Amniotic epithelial cell (primary cell): Measurements from ENCODE around the gene C6orf89.

Experiments
- DNase-seq: peaks from one replicate; pipeline ENCODE4 v3.0.0-alpha.2; 2010; ENCODE audit warnings: low read depth

The C6orf89 gene

DNA sequence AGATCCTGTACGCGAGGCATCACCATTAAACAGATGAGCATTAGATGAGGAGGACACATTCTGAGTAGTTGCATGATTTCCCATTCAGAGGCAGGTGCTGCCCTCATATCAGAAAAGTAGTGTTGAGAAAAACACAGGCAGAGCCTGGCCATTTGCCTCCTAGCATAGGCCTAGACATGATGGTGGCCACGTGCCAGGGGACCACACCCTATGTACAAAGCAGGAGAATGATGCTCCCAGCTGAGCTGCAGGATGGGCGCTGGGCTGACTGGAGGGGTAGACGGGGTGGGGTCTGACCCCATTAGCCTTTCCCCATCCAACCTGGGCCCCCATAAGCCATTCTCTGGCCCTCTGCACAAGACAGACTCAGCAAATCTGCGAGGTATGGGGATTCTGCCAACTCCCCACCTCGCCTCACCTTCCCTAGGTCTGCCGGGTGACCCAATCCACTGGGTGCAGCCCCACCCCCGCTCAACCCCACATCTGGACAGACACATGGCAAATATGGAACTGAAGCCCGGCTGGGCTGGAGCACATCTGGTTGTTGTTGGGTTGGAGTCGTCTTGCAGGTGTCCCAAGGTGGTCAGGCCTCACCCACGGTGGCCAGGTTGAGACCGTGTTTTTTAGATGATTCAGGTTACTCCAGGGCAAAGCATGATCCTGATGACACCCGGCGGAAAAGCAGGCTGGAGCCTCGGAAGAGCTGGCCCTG lies 82.7 kb downstream of the C6orf89 start:
- no peak for DNase-seq

DNA sequence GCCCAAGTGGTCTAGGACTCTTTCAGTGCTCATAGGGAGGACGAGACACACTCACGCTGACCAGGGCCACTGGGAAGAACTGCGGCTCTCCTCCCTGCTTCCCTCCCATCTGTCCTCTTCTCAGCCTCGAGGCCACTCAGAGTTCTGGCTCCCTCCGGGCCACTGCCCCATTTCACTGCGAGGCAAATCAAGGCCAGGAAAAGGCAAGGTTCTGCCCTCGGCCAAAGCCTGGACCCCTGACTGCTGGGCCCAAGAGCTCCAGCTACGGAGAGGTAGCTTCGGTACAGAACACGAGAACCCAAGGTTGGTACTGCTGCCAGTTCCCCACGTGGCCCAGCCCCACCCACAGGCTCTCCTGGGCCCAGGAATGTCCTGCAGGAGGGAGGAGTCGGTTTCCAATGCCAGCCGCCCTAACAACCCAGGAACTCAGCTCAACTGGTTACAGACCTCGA lies 83.5 kb downstream of the C6orf89 start:
- no peak for DNase-seq

DNA sequence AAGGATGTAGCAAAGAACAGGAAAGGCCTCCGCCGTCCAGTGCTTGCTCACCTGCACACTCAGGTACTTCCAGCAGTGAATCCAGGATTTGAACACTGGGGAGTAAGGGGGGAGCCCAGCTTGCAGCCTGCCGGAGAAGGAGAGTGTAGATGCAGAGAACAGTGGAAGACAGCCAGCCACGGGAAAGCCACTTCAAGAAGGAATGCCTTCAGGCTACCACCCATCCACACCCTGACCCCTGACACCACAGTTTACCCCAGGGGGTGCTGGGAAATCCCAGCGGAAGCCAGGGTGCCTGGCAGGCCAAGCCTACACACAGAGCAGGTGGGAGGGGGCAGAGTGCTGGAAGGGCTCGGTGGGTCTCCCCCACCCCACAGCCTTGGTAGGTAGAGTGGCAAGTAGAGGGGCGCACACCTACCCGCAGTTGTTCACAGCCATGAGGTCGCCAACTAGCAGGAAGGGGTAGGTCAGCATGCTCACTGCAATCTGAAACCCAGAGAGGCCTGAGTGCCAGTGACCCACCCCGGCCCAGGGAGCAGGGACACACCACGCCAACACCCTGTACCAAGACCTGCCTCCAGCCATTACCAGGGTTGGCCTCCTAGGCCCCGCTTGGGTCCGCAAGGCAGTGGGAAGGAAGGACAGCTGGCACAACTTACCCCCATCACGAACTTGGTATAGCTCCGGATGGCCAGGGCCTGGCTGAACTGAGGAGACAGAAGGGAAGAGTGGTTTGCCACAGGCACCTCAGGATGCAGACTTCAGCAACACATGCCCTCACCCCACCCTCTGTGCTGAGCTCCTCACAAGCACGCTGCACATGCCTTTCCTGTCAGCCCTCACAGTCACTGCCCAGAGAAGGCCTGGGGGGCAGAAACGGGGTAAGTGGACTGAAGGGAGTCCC lies 84.5 kb downstream of the C6orf89 start:
- no peak for DNase-seq

DNA sequence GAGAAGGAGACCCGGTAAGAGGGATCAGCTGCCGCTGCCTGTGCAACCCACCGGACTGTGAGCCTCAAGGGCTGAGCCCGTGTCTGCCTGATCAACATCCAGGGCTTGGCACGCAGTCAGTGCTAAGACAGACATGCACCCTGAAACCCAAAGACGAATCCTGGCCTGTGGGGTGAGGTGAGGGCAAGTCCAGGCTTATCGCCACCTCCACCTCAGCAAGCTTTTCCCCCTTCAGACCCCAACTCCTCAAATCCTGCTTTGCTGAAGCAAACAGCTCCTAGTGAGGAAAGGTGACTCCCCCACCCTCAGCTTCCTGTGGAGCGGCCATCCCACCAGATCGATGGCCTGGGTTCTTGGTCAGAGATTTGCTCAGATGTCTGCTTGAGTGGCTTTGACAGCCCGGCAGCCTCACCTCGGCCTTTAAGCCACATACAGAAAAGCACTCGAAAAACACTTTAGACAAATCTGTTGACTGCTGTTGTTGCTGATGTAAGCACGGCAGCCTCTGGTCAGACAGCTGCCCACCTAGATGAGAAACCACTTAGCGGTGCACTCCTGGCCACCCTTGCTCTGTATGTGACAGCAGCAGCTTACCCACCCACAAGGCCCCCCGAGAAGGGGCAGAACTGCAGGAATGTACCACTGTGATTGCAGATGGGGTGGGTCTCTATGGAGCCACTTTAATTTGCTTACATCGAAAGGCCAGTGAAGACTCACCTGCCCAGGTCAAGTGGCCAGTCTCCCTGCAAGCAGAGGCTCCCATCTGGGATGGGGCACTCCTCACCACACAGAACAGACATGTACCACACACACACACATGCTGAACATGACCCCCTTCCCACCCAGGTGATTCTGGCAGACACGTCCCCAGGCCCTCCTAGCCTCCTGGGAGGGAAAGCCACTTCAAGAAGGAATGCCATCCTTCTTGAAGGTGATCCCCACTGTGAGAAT lies 85.4 kb downstream of the C6orf89 start:
- DNase-seq = no peak

DNA sequence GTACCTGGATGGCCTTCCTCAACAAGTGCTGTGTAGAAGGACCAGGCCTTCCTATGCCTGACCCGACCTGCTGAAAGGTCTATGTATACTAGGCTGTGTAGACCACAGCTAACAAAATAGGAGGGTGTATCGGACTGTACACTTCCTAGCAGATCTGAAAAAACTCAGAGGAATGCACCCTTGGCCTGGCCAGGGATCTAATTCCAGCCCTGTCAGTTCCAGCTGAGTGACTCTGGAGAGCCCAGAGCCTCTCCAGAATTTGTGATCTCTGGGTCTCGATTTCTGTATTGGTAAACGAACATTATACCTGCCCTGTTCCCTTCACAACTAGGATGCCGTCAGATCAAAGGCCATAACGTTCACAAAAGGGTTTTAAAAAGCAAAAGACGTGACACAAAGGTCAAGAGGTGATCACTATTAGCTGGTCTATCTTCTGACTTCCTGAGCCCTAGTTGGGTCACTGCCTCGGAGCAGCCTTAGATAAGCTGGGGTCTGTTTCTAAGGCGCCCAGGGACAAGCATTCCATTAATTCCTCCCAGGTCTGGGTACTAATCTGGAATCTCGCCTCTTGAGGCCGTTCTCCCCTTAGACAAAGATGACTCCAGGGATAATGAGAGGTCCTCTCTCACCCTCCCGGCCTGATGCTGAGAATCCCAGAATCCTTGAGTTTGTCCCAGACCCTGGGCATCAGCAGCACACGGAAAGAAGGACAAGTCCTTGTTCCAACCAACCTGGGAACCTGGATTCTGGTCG lies 86.3 kb downstream of the C6orf89 start:
- DNase-seq = no peak

DNA sequence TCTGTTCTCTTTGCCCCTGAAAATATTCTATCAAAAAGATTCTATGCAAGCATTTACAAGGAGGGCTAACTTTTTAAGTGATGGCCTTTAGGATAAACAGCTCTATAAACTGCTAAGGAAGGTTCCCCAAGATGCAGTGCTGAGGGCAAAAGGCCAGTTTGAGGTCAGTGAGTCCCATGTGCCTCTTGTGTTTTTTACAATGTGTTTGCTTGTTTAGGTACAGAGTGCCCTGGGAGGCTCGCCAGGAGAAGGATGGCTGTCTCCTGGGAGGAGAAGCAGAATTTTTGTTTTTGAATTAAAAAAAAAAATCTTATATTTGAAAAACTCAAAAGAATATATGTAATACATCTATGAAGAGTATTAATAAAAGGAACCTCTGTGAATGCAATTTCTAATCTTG lies 87.4 kb downstream of the C6orf89 start:
- no peak for DNase-seq

DNA sequence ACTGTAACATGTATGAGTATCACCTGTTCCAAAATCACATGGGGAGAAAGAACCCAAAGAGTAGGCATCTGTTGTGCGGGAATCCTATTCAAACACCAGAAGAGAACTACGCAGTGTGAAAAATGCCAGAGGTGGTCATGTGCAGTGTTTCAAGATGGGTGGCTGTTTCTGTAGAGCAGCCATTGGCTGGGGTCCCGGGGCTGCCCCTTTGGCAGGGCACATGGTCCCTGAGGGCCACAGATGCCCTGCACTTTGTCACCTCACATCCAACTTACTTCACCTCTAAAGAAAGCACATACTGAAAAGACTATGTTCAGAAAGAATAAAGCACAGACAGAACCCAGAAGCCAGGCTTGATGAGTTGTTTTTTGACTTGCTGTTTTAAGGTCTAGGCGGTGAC lies 87.9 kb downstream of the C6orf89 start:
- DNase-seq = no peak

DNA sequence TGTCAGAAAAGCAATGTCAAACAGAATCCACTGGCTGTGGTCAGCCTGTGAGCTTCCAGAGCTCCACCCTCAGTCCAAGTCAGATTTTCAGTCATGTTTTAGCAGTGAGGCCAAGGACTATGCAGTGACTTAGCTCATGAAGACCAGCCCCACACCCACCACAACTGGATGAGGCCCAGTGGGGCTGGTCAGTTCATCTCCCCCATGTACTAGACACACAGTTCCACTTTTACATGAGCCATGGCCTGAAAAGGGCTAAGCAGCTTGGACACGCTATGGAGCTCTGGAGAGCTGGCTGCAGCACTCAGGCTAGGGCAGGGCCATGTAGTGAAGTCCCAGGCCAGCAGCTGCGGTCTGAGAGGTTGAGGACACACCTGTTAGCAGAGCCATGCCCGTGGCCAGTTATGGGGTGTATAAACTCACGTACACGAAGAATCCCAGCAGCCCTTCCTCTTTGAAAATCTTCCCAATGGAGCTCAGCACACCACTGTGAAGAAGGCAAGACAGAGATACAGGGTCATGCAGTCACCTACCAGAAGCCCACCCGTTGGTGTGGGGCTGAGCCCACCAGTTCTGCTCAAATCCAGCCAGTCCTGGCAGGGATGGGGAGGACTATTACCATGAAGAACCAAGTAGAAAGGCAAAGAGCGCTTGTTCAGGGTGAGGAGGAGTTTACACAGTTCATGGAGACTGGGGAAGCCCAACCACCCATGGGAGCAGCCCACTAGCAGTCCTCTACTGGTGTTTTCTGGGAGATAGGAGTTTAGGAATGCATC lies 89.7 kb downstream of the C6orf89 start:
- DNase-seq = no peak

DNA sequence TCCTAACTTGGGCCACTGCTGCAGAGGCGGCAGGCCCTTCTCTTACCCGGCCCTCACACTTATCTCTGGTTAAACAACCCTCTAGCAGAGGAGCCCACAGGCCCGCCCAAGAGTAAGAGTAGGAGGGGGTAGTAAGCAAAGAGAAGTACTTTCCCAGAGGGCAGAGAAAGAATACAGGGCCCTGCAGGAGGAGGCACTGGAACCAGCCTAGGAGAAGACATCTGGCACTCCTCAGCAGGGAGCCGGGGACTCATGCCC lies 90.2 kb downstream of the C6orf89 start:
- no peak for DNase-seq

DNA sequence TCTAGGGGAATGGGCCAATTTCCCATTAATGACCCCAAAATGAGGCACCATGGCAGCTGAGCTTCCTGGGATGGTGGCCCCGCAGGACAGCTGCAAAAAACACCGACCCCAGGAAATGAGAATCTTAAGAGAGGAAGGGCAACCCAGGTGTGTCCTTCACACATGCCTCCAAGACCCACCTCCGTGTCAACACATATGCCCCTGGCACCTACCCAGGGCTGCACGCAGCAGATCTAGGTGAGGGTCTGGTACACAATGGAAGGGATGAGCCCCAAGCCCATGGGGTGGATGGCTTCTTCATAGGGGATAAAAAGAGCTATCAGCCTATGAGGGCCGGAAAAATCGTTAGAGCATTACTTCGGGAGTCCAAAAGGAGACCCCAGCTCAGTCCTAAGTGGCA lies 90.8 kb downstream of the C6orf89 start:
- DNase-seq = no peak

DNA sequence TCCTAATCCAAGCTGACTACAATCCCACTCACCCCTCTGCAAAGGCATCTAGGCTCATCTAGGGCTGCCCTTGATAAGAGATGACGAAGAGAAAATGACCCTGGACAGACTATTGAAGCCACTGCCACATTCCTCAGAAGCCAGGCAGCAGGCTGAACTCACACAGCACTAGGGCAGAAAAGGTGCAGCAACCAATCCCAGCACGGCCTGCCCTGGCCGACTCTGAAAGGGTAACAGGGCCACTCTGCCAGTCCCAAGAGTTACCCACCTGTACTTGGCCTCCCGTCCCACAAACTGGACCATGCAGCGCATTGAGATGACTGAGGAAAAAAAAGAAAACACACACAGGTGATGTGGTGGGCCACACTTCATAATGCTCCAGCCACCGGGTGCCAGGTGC lies 91.2 kb downstream of the C6orf89 start:
- no peak for DNase-seq

DNA sequence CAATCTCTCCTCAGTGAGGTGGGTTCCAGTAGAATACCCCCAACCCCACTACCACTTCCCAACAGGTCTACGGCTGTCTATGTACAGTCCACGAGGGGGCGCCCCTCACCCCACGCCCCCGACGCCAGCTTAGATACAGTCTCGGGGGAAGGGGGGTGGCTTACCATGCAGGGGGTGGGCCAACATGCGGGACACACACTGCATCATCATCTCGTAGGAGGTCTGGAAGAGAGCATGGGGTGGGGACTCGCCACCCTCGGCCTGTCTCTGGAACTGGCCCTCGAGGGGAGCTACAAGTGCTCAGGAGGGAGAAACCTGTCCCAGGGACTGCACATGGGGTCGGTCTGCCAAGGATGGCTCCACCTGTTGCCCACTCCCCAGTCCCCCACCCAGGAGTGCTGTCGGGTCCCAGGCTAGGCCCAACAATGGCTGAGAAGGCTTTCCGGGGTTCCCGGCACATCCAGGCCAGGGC lies 91.8 kb downstream of the C6orf89 start:
- no peak for DNase-seq
